Bronchial smooth muscle cell (primary cell): Measurements from ENCODE around the gene IGSF3. TPM values are rescaled to one million over a fixed set of nuclear protein-coding genes. Genes with fewer than 3 reads are reported as not detected.

ENCODE experiments used
- total RNA-seq: library from RNA; depleted of rRNA; stranded (reverse); fragments of >200 nt; gene quantifications from 2 replicates; pipeline ENCODE4 v1.2.1, GENCODE V29; 2014

IGSF3 gene
- under 0.01 and 0.26 TPM in 2 replicates for total RNA-seq

GRCh38 chr1:116667575-116668105 lies at the start of gene IGSF3:
IGSF3 (minus strand) TSS chr1:116667733; CDS start chr1:116666326, 1,407 bp downstream.

GRCh38 chr1:116570358-116571214 lies 96.9 kb downstream of the IGSF3 start, which contains the start of gene CD58:
CD58 (minus strand) TSS chr1:116571026; CDS start chr1:116570972, 54 bp downstream.

Other genes with a start within 250 kb of the IGSF3 start
- gene CD58, start 96.7 kb downstream of the IGSF3 start, total RNA-seq: 4.1 and 5.4 TPM in 2 replicates
- gene CD2, start 86.7 kb upstream of the IGSF3 start, total RNA-seq: not detected in 2 replicates
- gene PTGFRN, start 242.2 kb upstream of the IGSF3 start, total RNA-seq: 145 and 268 TPM in 2 replicates